Lung (tissue), 12 donors: ENCODE measurements around the gene MRRF. TPM values are rescaled to one million over a fixed set of nuclear protein-coding genes. Genes with fewer than 3 reads are reported as not detected.

Source experiments
- ATAC-seq: fragments of 200-7000 bp; cut with Tn5 transposase; one replicate; pipeline ENCODE4 v1.9.1; 2020; ENCODE audit warnings: moderate number of reproducible peaks; ENCODE audit not compliant: insufficient read depth, low FRiP score
- DNase-seq, 3 donors: peaks; one replicate each; pipeline ENCODE4 v3.0.0-alpha.2; 2013 to 2017
- H3K27ac ChIP-seq, 2 donors: one replicate each; pipeline ENCODE4 v1.5.1; 2013; ENCODE audit warnings: mild to moderate bottlenecking in 2 of 2, moderate library complexity in 2 of 2, control low read depth in 1 of 2, inconsistent platforms in 1 of 2, low read depth in 1 of 2, low read length in 1 of 2
- H3K27me3 ChIP-seq, 3 donors: one replicate each; pipeline ENCODE4 v1.5.1; 2013; ENCODE audit warnings: low read length in 2 of 3; ENCODE audit not compliant: control insufficient read depth in 3 of 3, insufficient read depth in 3 of 3
- H3K36me3 ChIP-seq, 4 donors: one replicate each; pipeline ENCODE4 v1.5.1; 2013; ENCODE audit warnings: low read length in 4 of 4, mild to moderate bottlenecking in 1 of 4, moderate library complexity in 1 of 4; ENCODE audit not compliant: control insufficient read depth in 4 of 4, insufficient read depth in 4 of 4
- H3K4me1 ChIP-seq, 5 donors: one replicate each; pipeline ENCODE4 v1.5.1; 2013; ENCODE audit warnings: low read length in 5 of 5, mild to moderate bottlenecking in 2 of 5, moderate library complexity in 1 of 5; ENCODE audit not compliant: control insufficient read depth in 5 of 5, insufficient read depth in 5 of 5
- H3K4me3 ChIP-seq: one replicate; pipeline ENCODE4 v1.5.1; 2013; ENCODE audit warnings: mild to moderate bottlenecking, control low read depth, moderate library complexity
- H3K9ac ChIP-seq, 2 donors: one replicate each; pipeline ENCODE4 v1.5.1; 2013; ENCODE audit warnings: low read length in 2 of 2, control low read depth in 1 of 2; ENCODE audit not compliant: insufficient read depth in 1 of 2
- H3K9me3 ChIP-seq, 4 donors: one replicate each; pipeline ENCODE4 v1.5.1; 2013; ENCODE audit warnings: low read length in 3 of 4, mild to moderate bottlenecking in 1 of 4, moderate library complexity in 1 of 4; ENCODE audit not compliant: control insufficient read depth in 4 of 4, insufficient read depth in 3 of 4
- CTCF ChIP-seq: IDR thresholded peaks from 2 replicates; pipeline ENCODE4 v1.5.1; 2012; ENCODE audit warnings: mild to moderate bottlenecking; ENCODE audit errors: control extremely low read depth, extremely low read depth
- WGBS, 2 donors: extraction: QIAGEN DNeasy Blood & Tissue Kit; methylation state at CpG; one replicate each; pipeline ENCODE4 v1.1.7; 2013; 5-methylcytosine and 5-hydroxymethylcytosine counted together
- polyA plus RNA-seq, 2 donors: library from polyadenylated mRNA; stranded (reverse); fragments of 200-250 nt; gene quantifications; one replicate each; pipeline ENCODE4 v1.2.1, GENCODE V29; 2013
- total RNA-seq, 2 donors: library from RNA; depleted of rRNA in 1 of 2; stranded (reverse); fragments of >200 nt in 1 of 2; gene quantifications; one replicate each; pipeline ENCODE4 v1.2.1, GENCODE V29; 2014 to 2021
- donor health status: control.
- donor health status: control.
- donor health status: Bipolar disorder and iron deficiency.
- donor health status: healthy.
- donor health status: DM: yes; HTN: yes; CAD: no.

Gene MRRF
- total and polyA plus RNA-seq, 4 donors, result 22.3 to 43.9 (median 31.1) TPM

DNA sequence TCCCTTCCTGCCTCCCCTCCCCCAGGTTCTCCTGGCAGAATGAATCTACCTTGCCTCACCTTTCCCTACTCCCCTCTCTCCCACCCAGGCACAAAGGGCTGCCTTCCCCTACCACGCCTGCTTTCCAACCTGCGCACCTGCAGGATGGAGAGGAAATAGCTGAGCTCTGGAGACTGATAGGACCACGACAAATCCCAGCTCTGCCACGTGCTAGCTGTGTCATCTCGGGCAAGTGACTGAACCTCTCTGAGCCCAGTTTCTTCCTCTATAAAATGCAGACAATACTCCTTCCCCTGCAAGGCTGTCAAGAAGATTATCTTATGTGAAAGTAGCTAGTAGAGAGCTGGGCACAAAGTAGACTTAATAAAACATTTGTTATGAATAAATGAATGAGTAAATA lies 74.9 kb downstream of the MRRF start:
- Histone ChIP-seq H3K4me3 (no peak overlapping the region), H3K9ac (no peak overlapping the region), H3K27ac (no peak overlapping the region), H3K27me3 (peaks cover 0 to 7% (median 6%) of the 10 kb centered on the region in 3 donors), H3K36me3 (no peaks in the 10 kb centered on the region), H3K4me1 (peaks cover 0 to 11% (median 0%) of the 10 kb centered on the region in 5 donors), H3K9me3 (no peaks in the 10 kb centered on the region)
- DNase-seq, result no peak
- 72 to 78% methylated on average over 5 of the region's 5 CpGs for WGBS, 2 donors
- no peak for TF ChIP-seq CTCF
- no peak for ATAC-seq

GRCh38 chr9:122340161-122340560 lies 75.5 kb downstream of the MRRF start:
- no peak for TF ChIP-seq CTCF
- Histone ChIP-seq H3K27me3 (peaks cover 0 to 12% (median 6%) of the 10 kb centered on the region in 3 donors), H3K4me1 (peaks cover 0 to 11% (median 0%) of the 10 kb centered on the region in 5 donors), H3K4me3 (no peak overlapping the region), H3K27ac (peak overlapping the region in 1 of 2 donors; percentile 28), H3K36me3 (no peaks in the 10 kb centered on the region), H3K9ac (no peak overlapping the region), H3K9me3 (no peaks in the 10 kb centered on the region)
- ATAC-seq, result no peak
- DNase-seq, result no peak
- 59 to 80% methylated on average over 6 of the region's 6 CpGs for WGBS, 2 donors

- WGBS, 2 donors, result 87 to 92% methylated on average over 15 of the region's 15 CpGs
- Histone ChIP-seq H3K9me3 (peaks cover 0 to 2% (median 0%) of the 10 kb centered on the region in 4 donors), H3K27ac (no peak overlapping the region), H3K4me1 (peaks cover 0 to 16% (median 0%) of the 10 kb centered on the region in 5 donors), H3K4me3 (no peak overlapping the region), H3K27me3 (peaks cover 0 to 12% (median 6%) of the 10 kb centered on the region in 3 donors), H3K9ac (no peak overlapping the region), H3K36me3 (no peaks in the 10 kb centered on the region)
- ATAC-seq (no peak), DNase-seq (no peak)
- TF ChIP-seq CTCF, result no peak
These were observed 77.8 kb downstream of the MRRF start for GRCh38 chr9:122342323-122343050.
